GM12878 (cell line): ENCODE data around the gene MARK4.

Experiments
- BCL11A ChIP-seq: IDR thresholded peaks from 2 replicates; pipeline ENCODE4 v1.6.1; 2011; ENCODE audit warnings: low read depth, low read length
- EZH2 ChIP-seq: IDR thresholded peaks from 2 replicates; pipeline ENCODE4 v1.6.1; 2012; ENCODE audit warnings: low read depth, mild to moderate bottlenecking, control low read depth, inconsistent platforms, low read length, borderline replicate concordance; ENCODE audit not compliant: control insufficient read depth
- FOXM1 ChIP-seq: IDR thresholded peaks from 2 replicates; pipeline ENCODE4 v1.6.1; 2012; ENCODE audit warnings: low read depth, mild to moderate bottlenecking, inconsistent platforms, low read length, moderate library complexity
- GABPA ChIP-seq: IDR thresholded peaks from 2 replicates; pipeline ENCODE4 v1.6.1; 2014; ENCODE audit warnings: antibody characterized with exemption, low read depth, mild to moderate bottlenecking, inconsistent platforms
- MYC ChIP-seq: IDR thresholded peaks from 2 replicates; pipeline ENCODE4 v1.6.1; 2011; ENCODE audit warnings: mild to moderate bottlenecking, low read length, moderate library complexity, inconsistent platforms; ENCODE audit not compliant: insufficient read depth, insufficient replicate concordance, insufficient read length, severe bottlenecking
- NFXL1 ChIP-seq: fragments of 450-650 bp; IDR thresholded peaks from 2 replicates; pipeline ENCODE4 v1.6.1; 2017; ENCODE audit warnings: antibody characterized with exemption, mild to moderate bottlenecking, borderline replicate concordance
- PBX3 ChIP-seq: IDR thresholded peaks from 2 replicates; pipeline ENCODE4 v1.6.1; 2011; ENCODE audit warnings: mild to moderate bottlenecking, low read depth, low read length, moderate library complexity; ENCODE audit not compliant: insufficient replicate concordance
- POLR2A ChIP-seq: IDR thresholded peaks from 2 replicates; pipeline ENCODE4 v1.6.1; 2011; ENCODE audit warnings: low read depth, mild to moderate bottlenecking, low read length
- POLR2AphosphoS5 ChIP-seq: IDR thresholded peaks from 2 replicates; pipeline ENCODE4 v1.6.1; 2011; ENCODE audit warnings: mild to moderate bottlenecking, low read length, inconsistent platforms
- SREBF2 ChIP-seq: IDR thresholded peaks from 2 replicates; pipeline ENCODE4 v1.6.1; 2012; ENCODE audit warnings: mild to moderate bottlenecking, low read length
- TAF1 ChIP-seq: IDR thresholded peaks from 2 replicates; pipeline ENCODE4 v1.6.1; 2011; ENCODE audit warnings: mild to moderate bottlenecking, low read depth, low read length, borderline replicate concordance
- TBL1XR1 ChIP-seq: IDR thresholded peaks from 2 replicates; pipeline ENCODE4 v1.6.1; 2012; ENCODE audit warnings: low read depth, low read length, improper control_type of control experiment
- TF ChIP-seq, protein P1 (sequence below): fragments of 450-650 bp; IDR thresholded peaks from 2 replicates; pipeline ENCODE4 v1.6.1; 2017; ENCODE audit warnings: mild to moderate bottlenecking, moderate library complexity

DNA sequence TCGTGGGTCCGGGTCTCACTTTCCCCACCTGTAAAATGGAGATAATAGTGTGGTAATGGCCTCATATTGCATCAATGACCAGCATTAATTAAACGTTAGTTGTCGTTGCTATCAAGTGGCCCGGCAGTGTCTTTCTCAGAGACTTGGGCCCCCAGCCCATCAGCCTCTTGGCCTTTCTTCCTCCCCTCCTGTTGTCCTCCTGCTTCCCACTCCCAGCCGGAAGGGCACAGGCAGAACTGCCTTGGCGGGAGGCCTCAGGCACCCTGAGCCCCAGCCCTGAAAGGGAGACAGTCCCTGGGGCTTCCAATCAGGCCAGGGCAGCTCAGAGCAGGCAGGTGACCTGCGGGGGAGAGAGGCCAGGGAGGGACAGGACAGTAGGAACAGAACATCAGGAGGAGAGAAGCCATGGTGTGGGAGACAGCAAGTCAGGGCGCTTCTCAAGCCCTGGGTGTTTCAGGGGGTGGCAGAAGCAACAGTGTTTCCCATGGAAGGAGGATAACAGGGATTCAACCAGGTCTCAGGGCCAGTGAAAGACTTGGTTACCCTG, 4.6 kb downstream of the MARK4 start:
- TF ChIP-seq PBX3 (no peak), TBL1XR1 (no peak), POLR2A (no peak), GABPA (no peak), EZH2 (no peak), POLR2AphosphoS5 (no peak), FOXM1 (no peak), BCL11A (no peak), NFXL1 (no peak), SREBF2 (no peak), TAF1 (no peak), MYC (no peak)
- TF ChIP-seq, protein P1, sequence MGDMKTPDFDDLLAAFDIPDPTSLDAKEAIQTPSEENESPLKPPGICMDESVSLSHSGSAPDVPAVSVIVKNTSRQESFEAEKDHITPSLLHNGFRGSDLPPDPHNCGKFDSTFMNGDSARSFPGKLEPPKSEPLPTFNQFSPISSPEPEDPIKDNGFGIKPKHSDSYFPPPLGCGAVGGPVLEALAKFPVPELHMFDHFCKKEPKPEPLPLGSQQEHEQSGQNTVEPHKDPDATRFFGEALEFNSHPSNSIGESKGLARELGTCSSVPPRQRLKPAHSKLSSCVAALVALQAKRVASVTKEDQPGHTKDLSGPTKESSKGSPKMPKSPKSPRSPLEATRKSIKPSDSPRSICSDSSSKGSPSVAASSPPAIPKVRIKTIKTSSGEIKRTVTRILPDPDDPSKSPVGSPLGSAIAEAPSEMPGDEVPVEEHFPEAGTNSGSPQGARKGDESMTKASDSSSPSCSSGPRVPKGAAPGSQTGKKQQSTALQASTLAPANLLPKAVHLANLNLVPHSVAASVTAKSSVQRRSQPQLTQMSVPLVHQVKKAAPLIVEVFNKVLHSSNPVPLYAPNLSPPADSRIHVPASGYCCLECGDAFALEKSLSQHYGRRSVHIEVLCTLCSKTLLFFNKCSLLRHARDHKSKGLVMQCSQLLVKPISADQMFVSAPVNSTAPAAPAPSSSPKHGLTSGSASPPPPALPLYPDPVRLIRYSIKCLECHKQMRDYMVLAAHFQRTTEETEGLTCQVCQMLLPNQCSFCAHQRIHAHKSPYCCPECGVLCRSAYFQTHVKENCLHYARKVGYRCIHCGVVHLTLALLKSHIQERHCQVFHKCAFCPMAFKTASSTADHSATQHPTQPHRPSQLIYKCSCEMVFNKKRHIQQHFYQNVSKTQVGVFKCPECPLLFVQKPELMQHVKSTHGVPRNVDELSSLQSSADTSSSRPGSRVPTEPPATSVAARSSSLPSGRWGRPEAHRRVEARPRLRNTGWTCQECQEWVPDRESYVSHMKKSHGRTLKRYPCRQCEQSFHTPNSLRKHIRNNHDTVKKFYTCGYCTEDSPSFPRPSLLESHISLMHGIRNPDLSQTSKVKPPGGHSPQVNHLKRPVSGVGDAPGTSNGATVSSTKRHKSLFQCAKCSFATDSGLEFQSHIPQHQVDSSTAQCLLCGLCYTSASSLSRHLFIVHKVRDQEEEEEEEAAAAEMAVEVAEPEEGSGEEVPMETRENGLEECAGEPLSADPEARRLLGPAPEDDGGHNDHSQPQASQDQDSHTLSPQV, result no peak
